GM21619 (cell line): ENCODE data around the gene SULT2B1.

Experiments used
- ATAC-seq: cut with Tn5 transposase; IDR thresholded peaks from one replicate; pipeline ENCODE4 v1.9.1; 2021; ENCODE audit not compliant: unreplicated experiment

Gene SULT2B1

GRCh38 chr19:48646722-48647216 is 94.8 kb downstream of the SULT2B1 start:
- no peak for ATAC-seq

GRCh38 chr19:48648134-48648533 is 96.2 kb downstream of the SULT2B1 start:
- no peak for ATAC-seq
